GM18907 (cell line): Measurements from ENCODE around the gene CARD10.
"Not testable (repeated sequence)": the region's sequence is repeated elsewhere in the genome, so short reads cannot be mapped to it uniquely, and the experiment has no call there.

ENCODE experiments used
- ATAC-seq: cut with Tn5 transposase; IDR thresholded peaks from one replicate; pipeline ENCODE4 v1.9.1; 2021; ENCODE audit warnings: mild to moderate bottlenecking, moderate library complexity; ENCODE audit not compliant: unreplicated experiment

CARD10 gene

DNA sequence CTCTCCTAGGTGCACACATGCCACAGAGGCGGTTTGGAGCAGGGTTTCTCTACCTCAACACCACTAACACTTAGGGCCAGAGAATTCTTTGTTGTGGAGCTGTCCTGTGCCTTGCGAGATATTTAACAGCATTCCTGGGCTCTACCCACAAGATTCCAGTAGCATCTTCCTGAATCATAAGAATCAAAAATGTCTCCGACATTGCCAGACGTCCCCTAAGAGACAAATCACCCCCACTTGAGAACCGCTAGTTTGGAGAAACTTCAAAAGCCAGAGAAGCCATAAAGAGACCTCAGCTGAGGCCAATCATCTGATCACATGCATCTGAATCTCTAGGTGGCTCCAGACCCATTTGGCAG, 49.1 kb downstream of the CARD10 start:
- no peak for ATAC-seq

DNA sequence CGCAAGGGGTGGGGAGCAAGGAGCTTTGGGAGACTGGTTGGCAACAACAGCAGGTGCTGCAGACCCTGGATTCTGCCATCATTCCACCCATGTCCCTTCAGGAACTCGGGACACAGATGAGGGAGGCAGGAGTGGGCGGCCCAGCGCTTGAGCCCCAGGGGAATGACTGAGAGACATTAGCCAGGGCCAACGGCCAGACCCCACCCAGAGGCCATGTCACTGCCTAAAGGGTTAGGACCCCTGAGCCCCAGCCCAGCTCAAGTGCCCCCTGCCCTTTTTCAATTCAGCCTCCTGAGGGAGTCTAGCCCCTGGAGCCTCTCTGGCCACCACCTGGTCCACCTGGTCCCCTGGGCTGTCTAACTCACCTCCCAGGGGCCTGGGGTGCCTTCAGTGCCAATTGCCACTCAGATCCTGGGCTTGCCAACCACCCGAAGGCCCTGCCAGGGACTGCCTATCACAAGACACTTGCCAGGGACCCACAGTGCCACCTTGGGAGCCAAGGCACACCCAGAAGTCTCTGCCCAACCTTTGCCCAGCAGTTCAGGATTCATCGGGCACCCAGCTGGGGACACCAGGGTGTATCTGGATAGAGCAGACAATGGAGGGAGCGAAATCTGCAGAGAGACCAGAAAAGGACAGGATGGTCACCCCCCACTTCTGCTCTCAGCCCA, 49.7 kb downstream of the CARD10 start:
- ATAC-seq: no peak

DNA sequence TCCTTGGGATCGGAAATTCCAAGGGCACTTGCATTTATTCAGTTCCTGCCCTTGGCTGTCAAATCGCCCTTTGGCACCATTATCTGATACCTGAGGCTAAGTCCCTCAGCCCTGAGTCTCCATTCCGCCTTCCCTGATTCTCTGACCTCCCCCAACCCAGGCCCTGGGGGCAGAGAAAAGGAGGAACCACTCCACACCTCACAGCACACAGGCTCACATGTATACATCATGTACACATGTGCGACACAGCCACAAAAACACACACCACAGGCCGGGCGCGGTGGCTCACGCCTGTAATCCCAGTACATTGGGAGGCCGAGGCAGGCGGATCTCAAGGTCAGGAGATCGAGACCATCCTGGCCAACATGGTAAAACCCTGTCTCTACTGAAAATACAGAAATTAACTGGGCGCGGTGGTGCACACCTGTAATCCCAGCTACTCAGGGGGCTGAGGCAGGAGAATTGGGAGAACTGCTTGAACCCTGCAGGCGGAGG, 51.0 kb downstream of the CARD10 start:
- not testable (repeated sequence) for ATAC-seq

DNA sequence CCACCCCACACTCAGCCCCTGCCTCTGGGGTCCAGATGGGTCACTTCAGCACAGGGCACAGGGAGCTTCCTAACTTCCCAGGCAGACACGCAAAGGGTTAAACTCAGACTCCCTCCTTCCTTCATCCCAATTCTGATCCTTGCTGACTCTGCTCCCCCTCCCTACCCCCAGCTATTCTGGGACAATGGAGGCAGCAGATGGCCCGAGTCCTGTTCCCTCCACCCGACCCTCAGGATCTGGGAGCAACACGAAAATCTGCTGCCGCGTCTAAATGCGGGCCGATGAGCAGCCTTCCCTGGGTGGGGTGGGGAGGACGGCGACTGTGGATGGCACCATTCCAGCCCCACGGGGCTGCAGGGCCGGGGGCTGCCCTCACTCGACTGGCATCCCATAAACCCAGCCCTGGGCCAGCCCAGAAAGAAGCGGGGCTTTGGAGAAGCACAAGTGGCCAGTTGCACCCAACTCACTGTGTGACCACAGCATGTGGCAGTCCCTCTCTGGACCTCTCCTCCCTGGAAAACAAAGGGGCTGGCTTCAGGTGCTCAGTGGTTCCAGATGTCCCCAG, 51.7 kb downstream of the CARD10 start:
- no peak for ATAC-seq

DNA sequence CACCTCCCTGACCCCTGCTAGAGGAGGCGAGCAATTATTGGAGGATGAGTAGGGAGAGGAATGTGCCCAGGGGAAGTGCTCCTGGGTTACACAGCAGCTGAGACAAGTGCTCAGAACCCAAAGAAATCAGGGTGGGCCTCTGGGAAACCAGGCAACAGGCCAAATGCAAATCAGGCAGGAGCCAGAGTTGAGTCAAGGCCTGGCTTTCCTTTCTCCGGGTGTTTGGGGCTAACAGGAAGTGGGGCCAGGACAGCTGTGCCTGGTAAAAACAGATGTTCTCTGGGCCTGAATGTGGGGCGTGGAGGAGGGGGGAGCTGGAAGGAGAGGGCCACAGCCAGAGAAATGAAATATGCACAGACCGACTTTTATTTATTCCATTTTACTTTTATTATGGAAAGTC, 55.0 kb downstream of the CARD10 start:
- no peak for ATAC-seq

DNA sequence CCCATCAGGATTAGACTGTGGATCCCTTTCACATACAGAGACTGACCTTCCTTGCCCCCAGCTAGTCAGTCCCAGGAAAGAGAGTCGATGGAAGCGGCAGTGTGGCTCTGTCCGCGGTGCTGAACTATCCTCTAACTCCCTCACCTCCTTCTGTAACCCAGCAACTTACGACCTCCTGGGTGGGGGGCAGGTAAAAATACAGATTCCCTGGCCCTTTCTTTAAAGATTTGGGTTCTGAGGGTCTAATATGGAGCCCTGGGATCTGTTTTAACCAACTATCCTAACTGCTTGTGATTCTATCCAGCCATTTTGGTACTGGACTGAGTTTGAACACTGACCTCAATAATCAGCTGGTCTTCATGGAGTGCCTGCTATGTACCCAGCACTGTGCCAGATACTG, 56.2 kb downstream of the CARD10 start:
- ATAC-seq: no peak

DNA sequence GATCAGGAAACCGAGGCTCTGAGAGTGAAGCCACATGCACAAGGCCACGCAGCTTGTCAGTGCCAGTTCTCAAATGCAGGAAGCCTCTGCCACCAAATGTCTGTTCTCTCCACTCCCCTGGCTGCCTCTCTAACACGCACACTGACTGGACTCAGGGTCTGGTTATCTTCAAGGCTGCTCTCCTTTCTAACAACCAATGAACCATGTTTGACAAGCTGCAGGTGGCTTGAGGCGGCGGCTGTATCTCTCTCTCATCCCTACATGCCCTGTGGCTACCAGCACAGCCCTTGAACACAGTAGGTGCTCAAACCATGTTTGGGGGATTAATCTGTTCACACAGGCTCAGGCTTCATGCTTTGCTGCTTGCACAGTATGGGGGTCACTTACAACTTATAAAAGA, 56.8 kb downstream of the CARD10 start:
- ATAC-seq: no peak

DNA sequence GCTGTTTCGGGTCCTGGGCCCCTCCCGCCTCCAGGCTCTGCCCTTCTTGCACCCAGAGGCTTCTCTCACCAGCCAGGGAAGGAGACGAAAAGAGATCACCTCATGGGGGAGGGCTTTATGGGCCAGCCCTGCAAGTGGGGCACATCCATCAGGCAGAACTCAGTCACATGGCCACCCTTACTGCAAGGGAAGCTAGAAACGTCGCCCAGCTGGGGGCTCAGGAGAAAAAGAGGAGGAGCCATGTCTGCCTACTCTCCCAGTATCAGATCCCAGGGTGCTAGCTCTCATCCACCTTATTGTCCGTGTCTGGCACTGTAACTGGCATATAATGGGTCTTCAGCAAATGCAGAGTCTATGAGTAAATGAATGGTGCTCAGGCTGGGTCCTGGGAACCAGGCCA, 57.3 kb downstream of the CARD10 start:
- no peak for ATAC-seq

DNA sequence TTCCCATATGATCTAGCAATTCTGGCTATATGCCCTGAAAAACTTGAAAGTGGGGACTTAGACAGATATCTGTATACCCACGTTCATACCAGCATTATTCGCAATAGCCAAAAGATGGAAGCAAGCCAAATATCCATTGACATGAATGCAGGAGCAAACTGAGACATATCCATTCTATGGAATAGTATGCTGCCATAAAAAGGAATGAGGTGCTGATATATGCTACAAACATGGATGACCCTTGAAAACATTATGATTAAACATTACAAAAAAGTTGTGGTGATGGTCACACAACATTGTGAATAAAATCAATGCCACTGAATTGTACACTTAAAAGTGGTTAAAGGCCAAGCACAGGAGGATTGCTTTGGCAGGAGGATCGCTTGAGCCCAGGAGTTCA, 58.5 kb downstream of the CARD10 start:
- no peak for ATAC-seq

DNA sequence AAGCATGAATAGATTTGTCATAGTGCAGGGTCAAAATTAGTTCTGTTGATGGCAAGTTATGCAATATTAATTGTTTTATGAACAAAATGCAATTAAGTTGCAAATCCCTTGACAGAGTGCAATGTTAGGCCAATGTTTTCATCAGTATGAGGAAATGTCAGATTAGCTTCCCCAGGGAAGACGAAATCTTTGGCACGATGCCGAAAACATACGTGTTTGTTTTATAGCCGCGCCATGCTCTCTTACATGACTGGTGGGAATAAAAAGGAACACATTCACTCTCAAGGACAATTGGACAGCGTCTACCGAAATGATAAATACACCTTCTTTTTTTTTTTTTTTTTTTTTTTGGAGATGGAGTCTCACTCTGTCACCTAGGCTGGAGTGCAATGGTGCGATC, 60.0 kb downstream of the CARD10 start:
- no peak for ATAC-seq

DNA sequence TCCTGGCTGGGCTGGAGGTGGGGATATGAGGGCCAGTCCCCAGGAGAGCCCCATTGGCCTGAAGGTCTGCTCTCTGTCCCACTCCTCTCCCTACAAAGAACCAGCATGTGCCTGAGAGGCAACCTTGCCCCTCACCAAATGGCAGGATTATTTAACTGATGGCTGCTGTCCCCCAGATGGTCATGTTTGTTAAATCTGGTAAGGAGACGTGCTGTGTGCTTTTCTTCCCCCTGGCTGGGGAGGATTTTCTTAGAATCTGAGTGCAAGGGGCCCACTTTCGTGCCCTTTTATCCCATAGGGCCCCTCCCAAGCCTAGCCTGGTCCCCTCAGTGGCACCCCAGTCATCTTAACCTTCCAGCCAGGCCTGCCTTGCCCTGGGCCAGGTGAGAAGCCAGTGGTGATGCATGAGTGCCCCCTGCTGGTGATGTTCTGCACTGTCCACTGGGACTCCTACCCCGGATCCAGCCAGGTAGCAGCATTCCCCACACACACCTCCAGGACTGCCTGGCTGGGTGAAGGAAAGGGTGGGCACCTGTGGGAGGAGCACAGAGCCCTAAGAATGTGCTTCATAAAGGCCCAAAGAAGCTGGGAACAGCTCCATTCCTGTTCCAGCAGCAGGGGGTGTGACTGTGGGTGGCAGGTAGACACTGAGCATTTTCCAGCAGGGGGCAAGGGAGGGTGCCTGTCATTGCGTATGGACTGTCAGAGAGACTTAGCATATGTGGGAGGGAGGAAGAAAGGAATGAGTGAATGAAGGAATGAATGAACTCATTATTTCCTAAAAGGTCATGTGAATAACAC, 61.9 kb downstream of the CARD10 start:
- ATAC-seq: peak; percentile 61

DNA sequence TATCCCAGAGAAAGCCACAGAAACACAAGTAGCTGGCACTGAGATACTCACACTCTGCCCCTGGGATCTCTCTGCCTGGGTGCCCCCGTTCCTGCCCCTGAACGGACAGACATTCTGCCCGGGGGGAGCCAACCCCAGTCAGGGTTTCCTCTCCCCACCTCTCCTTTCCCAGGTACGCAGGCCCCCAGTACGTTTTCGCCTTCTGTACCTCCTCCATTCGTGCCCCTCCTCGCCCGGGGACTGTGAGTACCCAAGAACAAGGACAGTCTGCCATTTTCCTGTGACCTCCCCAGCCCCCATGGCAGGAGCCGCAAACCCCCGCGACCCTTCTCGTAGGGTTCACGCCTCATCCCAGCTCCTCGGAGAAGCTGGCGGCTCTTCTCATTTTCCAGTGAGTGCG, 62.9 kb downstream of the CARD10 start:
- ATAC-seq: no peak

DNA sequence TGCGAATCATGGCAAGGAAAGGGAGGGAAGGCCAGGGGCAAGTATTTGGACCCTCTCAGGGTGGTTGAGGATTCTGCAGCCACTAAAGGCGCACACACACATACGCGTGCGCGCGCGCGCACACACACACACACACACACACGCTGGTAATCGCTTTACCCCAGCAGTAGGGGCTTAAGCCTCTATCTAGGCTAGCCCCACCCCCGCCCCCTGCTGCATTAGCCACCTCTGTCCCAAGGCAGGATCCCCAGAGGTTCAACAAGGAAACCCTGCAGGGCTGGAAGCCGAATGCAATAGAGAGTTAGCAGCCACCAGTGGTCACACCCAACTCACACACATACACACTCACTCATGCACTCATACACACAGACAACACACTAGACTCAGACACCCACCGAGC, 63.3 kb downstream of the CARD10 start:
- no peak for ATAC-seq

DNA sequence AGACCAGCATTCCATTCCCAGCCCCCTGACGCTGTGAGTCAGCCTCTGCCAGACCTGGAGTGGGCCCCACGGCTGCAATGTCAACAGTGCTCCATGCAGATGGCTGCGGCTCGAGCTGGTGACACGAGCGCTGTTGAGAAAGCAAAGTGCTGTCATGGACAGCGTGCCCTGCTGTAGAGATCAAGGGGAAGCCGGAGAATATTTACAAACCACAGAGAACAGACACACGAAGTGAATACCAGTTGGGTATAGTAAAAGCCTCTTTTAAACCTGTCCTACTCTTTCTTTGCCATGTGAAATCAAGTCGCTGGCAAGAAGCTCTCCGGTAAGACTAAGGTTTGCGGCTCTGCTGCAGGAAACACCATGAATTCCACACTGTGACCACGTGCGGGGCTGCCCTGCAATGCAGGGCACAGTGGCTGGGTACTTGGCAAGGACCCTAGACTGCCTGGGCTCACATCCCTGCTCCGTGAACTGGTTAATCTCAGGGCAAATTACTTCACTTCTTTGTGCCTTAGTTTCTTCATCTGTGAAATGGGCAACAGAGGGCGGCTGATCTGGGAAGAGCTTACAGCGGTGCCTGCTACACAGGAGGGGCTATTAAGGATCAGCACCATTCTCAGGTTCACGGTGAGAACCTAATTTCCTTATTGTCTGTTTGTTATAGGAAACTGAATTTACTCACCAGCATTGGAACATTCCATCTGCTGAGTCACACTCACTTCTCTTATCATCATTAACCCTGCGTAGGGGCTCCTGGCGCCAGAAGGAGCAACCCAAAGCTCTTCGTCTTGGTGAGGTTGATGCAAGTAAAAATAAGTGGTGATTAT, 64.1 kb downstream of the CARD10 start:
- ATAC-seq: no peak

DNA sequence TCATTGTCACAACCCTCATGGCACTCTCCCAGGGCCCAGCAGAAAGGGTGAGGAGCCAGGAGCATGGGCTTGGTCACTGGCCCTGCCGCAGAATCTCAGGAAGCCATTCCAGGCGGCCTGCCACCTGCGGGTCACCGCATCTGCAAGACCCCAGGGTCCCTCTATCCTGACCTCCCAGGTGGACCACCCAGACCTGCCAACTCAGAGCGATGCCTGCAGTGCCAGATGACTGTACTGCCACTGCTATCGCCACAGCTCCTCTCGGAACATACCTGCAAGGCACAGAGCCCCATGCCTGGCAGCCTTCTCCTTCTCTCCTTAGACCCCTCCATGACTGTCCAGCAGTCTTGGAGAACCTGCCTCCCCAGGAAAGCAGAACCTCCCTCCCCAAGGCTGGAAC, 65.5 kb downstream of the CARD10 start:
- ATAC-seq: no peak

DNA sequence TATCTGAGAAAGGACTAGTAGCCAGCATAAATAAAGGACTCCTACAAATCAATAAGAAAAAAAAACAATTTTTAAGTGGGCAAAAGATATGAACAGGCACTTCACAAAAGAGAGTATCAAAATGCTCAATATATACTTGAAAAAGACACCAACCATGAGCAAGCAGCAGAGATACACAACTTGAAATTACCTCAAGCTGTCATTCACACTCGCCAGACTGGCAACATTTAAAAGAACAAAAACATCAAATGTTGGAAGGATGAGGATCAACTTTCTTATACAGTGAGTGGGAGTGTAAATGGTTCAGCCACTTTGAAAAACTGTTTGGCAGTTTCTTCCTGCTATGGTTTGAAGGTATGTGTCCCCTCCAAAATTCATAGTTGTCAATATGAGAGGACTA, 68.0 kb downstream of the CARD10 start:
- no peak for ATAC-seq

DNA sequence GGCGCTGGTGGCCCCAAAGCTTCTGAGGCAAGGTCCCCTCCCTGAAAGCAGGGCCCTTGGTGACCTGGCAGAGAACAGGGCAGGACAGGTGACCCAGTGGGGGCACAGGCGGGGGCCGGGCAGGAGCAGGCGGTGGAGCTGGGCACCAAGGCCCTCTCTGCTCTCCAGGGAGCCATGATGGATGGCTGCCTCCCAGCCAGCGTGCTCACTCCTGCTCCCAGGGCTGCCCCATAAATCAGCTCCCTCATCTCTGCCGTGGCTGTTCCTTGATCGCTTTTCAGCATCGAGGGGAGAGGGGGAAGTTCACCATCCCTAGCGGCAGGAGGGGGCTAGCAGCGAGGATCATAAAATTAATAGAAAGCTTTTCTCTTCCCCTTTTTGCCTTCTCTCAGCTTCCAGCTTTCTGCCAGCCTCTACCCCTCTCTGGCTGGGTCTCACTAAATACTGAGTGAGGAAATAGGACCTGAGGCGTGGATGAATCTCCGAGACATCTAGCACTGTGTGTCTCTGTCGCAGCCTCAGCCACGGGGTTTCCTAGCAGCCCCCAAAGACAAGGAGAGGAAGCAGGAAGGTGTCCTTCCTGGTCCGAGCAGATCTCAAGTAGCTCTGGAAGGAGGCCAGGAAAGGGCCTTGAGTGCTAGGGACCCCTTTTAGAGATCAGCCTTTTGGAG, 69.7 kb downstream of the CARD10 start:
- ATAC-seq: no peak

DNA sequence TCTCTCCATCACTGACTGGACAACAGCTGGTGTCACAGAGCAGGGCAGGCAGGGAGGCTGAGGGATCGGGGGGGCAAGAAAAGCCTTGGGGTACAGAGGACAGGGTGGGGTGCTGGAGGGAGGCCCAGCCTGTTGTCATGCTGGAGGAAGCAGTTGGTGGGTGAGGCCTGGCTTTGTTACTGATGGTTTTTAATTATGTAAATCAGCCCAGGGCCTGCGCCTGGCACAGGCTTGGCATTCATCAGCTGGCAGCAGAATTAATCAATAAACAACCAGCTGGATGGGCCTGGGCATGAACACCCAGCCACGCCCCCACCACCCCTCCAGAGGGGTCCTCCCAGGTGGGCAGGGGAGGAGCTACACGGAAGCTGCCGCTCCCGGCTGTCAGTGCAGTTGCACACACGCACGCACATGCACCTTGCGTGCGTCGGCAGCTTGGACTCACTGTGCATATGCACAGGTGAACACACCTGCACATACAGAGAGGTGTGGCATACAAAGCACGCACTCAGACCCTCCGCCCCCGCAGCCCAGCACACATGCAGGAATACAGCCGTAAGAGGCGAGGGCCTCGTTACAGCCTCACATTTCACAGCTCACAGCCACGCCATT, 70.6 kb downstream of the CARD10 start:
- ATAC-seq: no peak

DNA sequence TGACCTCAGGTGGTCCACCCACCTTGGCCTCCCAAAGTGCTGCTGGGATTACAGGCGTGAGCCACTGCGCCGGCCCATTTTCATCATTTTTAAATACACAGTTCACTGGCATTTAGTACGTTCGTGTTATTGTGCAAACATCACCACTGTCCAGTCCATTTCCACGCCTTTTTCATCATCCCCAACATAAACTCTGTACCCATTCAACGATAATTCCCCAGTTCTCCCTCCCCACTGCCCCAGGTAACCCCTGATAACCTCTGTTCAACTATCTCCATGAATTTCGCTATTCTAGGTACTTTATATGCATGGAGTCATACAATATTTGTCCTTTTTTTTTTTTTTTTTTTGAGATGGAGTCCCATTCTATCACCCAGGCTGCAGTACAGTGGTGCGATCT, 73.7 kb downstream of the CARD10 start:
- ATAC-seq: no peak

DNA sequence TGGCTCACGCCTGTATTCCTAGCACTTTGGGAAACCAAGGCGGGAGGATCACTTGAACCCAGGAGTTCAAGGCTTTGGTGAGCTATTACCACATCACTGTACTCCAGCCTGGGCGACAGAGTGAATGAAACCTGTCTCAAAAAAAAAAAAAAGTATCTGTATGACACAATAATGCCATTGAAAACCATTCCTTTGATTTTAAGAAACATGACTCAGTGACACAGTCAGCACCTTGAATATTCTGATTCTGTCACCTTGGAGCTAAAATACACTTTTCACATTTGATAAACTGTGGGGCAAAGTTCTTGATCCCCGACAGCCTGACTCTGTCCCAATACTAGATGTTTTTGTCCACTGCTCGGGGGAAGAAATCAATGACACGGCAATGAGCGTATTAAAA, 75.2 kb downstream of the CARD10 start:
- ATAC-seq: no peak
